ENCODE results near the gene APH1B. TPM values are rescaled to one million over a fixed set of nuclear protein-coding genes. Genes with fewer than 3 reads are reported as not detected.

Gene APH1B
- total and polyA plus RNA-seq, 2 of the 4 experiments (the other 2 are of a cell fraction) = 7.0 to 7.7 TPM

DNA sequence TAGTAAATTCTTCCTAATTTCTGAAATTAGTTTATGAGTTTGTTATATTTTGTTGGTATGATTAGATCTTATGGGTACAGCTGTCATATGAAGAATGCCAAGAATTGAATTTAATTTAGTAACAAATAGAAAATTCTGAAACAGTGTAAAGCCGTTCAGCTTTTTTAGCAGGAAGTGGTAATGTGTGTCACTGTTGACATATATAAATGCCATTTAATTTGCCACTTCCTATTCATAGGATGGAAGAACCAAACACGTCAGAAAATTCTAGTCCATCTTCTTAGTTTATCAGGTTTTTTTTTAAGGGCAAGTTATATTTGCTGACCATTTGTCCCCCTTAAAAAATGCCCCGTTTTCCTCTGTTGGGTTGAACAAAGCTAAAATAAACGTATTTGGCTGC lies 45.0 kb upstream of the APH1B start:
- no peaks in the 10 kb centered on the region for H3K36me3 ChIP-seq (ENCODE audit: control insufficient read depth, insufficient read depth, low read length)
- WGBS, 2 experiments (ENCODE audit: extremely low coverage in 2 of 2, insufficient read length in 1 of 2) = no CpG with 5 or more reads among the region's 4 CpGs
- H2BK15ac ChIP-seq (ENCODE audit: low read depth, low read length) = no peak overlapping the region
- in situ Hi-C loops (cut with MboI; ENCODE audit: low sequenced_read_pairs) (no loop called here), intact Hi-C loops (cut with micrococcal nuclease) (loop anchor here (2.0 kb wide), 1 partner anchor 20 kb away; no protein-coding TSS in a partner anchor), dilution Hi-C loops (cut with HindIII; ENCODE audit: low sequenced_read_pairs, unreplicated experiment) (no loop called here)
- H2AK5ac ChIP-seq (ENCODE audit: low read depth, low read length) = no peak overlapping the region
- H2BK5ac ChIP-seq (ENCODE audit: low read depth, low read length, poor library complexity, severe bottlenecking) = peak overlapping the region; percentile 53
- H4K8ac ChIP-seq (ENCODE audit: low read depth in 2 of 2, low read length in 2 of 2) = 0 out of 4 replicates have a peak overlapping the region, but pooled peaks of 1 of the 2 experiments have one; percentile 38
- ATAC-seq (ENCODE audit: low read depth) (no peak), DNase-seq (no peak)
- H3K4ac ChIP-seq (ENCODE audit: low read depth, low read length) = 0 out of 2 replicates have a peak overlapping the region, but pooled peaks have one; percentile 12
- H3K9me3 ChIP-seq (ENCODE audit: control insufficient read depth, insufficient read depth, low read length) = no peaks in the 10 kb centered on the region
- POLR2A ChIA-PET (ENCODE audit: unreplicated experiment) = interaction anchor here (0.9 kb wide), 1 partner anchor 20 kb away, joined by 4 read pairs; no protein-coding TSS in a partner anchor
- H4K91ac ChIP-seq (ENCODE audit: insufficient read depth, low read depth, low read length) = no peak overlapping the region
- H3K79me1 ChIP-seq (ENCODE audit: low read depth in 1 of 2, low read length in 2 of 2) = peaks cover 14 to 61% of the 10 kb centered on the region in 2 experiments
- no peak overlapping the region for H4K5ac ChIP-seq (ENCODE audit: low read depth, low read length)
- no peak overlapping the region for H2BK20ac ChIP-seq (ENCODE audit: low read depth, low read length)
- no peaks in the 10 kb centered on the region; the same call in 1 of the 2 replicates for H4K20me1 ChIP-seq (ENCODE audit: insufficient read depth, low read length)
- TF ChIP-seq MAZ (IDR thresholded peaks at IDR 0.05; ENCODE audit: borderline replicate concordance, low read depth, low read length) = no peak
- no peak for TF ChIP-seq BHLHE40 (IDR thresholded peaks at IDR 0.05; ENCODE audit: low read depth, low read length)
- TF ChIP-seq RCOR1 (IDR thresholded peaks at IDR 0.05; ENCODE audit: insufficient replicate concordance, low read length) = no peak
- no peak for TF ChIP-seq RAD21 (IDR thresholded peaks at IDR 0.05; ENCODE audit: low read length)
- H3K14ac ChIP-seq (replicated peaks; ENCODE audit: low read depth, low read length) = no peak overlapping the region
- H3K18ac ChIP-seq (ENCODE audit: low read depth, low read length) = no peak overlapping the region
- H3K4me1 ChIP-seq (ENCODE audit: control insufficient read depth, insufficient read depth, low read length) = peaks cover 18% of the 10 kb centered on the region
- H3K56ac ChIP-seq (ENCODE audit: extremely low read depth, insufficient read depth, low read length) = no peak overlapping the region
- H3K27me3 ChIP-seq (ENCODE audit: control insufficient read depth, insufficient read depth, low read length) = no peaks in the 10 kb centered on the region
- CTCF ChIA-PET = interaction anchor here (0.6 to 1.1 kb wide), 3 partner anchors 9 to 185 kb away, joined by 3 to 4 read pairs (median 3); no protein-coding TSS in a partner anchor
- no peak overlapping the region for H3K4me3 ChIP-seq (ENCODE audit: insufficient read depth, low read depth, low read length)
- H2BK120ac ChIP-seq (ENCODE audit: low read depth, low read length) = no peak overlapping the region
- no peak overlapping the region for H3K23ac ChIP-seq (ENCODE audit: low read depth, low read length)
- no peak overlapping the region for H3K4me2 ChIP-seq (ENCODE audit: low read depth, low read length)
- no peak overlapping the region for H3K9ac ChIP-seq (ENCODE audit: low read depth, low read length)
- no peak overlapping the region for H2AK9ac ChIP-seq (replicated peaks; ENCODE audit: low read depth, low read length, poor library complexity)
- H3K9me1 ChIP-seq (ENCODE audit: insufficient read depth, low read length) = peaks cover 12% of the 10 kb centered on the region
- no peak overlapping the region for H2AFZ ChIP-seq (replicated peaks; ENCODE audit: low read length, poor library complexity)
- no peak overlapping the region for H3K27ac ChIP-seq (ENCODE audit: insufficient read depth, low read length)
- BruUV-seq (replicated peaks) = no TSS peak

Measured in IMR-90 (cell line).